Measurements from ENCODE around the gene NFYA.

- no peak for TF ChIP-seq CTCF (IDR thresholded peaks at IDR 0.05)
- TF ChIP-seq POLR2A (IDR thresholded peaks at IDR 0.05), result no peak
Measured at GRCh38 chr6:41111017-41111416, 38.2 kb downstream of the NFYA start.
